ENCODE measurements around the gene C2orf92.

GRCh38 chr2:97738179-97739019 lies 68.9 kb downstream of the C2orf92 start:
- no peak for TF ChIP-seq CTCF (IDR thresholded peaks at IDR 0.05)
- TF ChIP-seq POLR2A (IDR thresholded peaks at IDR 0.05) = no peak
